ENCODE measurements around the gene GINS2.

GINS2 gene

GRCh38 chr16:85639529-85640253 is 49.1 kb downstream of the GINS2 start:
- DNase-seq (ENCODE audit: low read depth) = no peak

- DNase-seq (ENCODE audit: low read depth) = no peak
Observed at GRCh38 chr16:85638695-85639409, 49.9 kb downstream of the GINS2 start.

- no peak for DNase-seq (ENCODE audit: low read depth)
Observed at GRCh38 chr16:85637808-85638647, 50.7 kb downstream of the GINS2 start.

DNA sequence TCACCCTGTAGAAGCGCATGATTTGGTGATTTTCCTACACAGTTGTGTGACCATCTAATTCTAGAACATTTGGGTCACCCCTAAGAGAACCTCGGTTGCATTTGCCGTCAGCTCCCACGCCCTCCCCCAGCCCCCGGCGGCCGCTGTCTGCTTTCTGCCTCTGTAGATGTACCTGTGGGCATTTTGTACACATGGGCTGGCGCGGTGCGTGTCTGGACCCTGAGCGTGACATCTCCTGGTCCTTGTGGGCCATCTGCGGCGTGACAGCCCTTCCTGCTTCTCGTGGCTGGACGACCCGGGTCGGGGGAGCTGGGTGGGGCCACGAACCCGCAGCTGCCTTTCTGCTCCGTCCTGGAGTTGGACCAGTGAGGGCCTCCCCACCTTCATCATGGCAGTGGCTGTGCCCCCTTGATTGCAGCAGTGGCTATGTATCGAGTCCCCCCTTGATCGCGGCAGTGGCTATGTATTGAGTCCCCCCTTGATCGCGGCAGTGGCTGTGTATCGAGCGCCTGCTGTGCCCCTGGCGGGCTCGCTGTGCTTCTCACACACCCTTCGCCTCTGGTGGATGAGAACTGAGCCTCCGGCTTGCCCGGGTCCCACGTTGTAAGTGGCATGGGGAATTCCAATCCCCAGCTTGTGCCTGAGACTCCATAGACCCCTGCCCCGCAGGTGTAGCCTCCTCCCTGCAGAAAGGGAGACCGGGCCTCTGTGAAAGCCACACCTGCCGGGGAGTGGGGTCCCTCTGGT is 51.5 kb downstream of the GINS2 start:
- no peak for DNase-seq (ENCODE audit: low read depth)

DNA sequence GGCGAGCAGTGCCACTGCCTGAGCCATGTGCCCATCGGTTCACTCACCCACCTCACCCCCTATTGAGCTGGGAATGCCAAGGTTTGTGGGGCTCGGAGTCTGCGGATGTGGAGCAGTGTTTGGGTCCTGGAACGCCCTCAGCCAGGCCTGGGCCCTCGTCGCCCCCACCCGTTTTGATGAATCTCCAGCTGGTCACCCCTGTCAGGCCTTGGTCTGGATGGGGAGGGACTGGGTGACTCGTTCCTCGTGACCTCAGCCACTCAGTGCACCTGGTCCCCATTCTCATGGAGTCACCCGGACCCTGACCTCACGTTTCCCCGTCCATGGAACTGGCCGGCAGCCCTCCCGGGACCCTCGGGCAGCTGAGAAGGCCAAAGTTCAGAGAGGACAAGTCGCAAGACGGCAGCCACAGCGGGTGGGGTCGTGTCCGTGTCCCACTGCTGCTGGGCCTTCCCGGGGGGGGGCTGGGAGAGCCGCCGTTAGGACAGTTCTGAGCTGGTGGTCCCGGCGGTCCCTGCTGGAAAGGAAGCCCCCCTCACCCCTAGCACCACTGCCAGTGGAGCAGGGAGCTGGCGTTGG is 52.4 kb downstream of the GINS2 start:
- no peak for DNase-seq (ENCODE audit: low read depth)

GRCh38 chr16:85635545-85636140 is 53.1 kb downstream of the GINS2 start:
- DNase-seq (ENCODE audit: low read depth) = no peak

- DNase-seq (ENCODE audit: low read depth) = no peak
Observed at GRCh38 chr16:85634747-85635544, 53.8 kb downstream of the GINS2 start.

GRCh38 chr16:85633888-85634287 is 54.9 kb downstream of the GINS2 start:
- DNase-seq (ENCODE audit: low read depth) = no peak

- no peak for DNase-seq (ENCODE audit: low read depth)
Observed at GRCh38 chr16:85633438-85633743, 55.4 kb downstream of the GINS2 start.

DNA sequence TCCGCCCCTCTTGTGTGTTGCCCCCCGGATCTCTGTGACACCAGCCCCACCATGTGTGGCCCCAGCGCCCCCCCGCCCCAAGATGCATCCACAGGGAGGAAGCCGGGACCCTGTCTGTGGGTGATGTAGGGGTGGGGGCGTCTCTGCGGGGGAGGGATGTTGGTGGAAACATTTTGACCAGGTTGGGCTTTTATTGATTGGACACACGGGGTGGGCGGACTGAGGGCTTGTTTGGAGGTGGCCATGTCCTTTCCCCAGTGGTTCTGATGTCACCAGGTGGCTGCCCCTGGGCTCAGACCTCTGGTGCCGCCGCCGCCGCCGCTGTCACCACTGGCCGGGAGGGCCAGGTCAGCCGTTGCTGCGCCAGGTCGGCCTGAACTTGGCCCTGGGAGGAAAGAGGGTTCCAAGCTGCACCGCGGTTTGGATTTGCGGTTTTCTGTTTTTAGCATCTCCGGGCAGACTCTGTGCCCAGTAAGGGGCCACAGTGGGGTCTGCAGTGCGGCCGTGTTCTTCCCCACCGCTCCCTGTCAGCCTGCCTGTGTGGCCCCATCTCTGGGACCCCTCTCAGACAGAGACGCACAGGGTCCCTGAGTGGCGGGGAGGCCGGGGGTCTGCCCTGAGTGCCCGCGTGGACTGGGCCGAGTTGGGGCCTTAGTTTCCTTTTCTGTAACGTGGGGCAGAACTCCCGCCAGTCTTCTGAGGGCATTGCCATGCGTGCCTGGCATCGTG is 55.9 kb downstream of the GINS2 start:
- DNase-seq (ENCODE audit: low read depth) = no peak

DNA sequence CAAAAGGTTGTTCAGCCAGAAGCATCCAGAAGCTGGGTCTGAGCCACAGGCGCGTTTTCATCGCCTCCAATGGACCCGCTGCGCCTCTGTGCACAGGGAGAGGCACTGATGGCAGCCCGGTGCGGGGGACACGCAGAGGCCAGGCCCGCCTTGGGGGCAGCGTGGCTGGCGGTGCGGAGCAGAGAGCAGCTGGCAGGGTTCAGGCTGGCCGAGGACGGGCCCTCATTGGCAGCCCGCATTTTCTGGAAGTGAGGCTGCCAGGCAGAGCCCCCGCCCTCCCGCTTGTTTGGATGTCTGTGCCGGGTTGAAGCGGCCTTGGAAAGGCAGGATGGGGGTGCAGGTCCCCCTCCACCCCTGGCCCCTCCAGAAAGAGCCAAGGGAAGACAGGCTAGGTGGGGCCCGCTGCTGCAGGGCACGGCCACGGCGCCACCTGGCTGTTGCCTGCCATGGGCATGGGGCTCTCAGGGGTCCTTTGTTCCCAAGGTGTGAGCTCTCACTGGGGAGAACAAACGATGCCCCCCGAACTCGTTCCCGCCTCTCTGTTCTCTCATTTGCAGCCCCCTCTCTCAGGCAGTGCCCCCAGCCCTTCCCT is 56.9 kb downstream of the GINS2 start:
- DNase-seq (ENCODE audit: low read depth) = no peak

DNA sequence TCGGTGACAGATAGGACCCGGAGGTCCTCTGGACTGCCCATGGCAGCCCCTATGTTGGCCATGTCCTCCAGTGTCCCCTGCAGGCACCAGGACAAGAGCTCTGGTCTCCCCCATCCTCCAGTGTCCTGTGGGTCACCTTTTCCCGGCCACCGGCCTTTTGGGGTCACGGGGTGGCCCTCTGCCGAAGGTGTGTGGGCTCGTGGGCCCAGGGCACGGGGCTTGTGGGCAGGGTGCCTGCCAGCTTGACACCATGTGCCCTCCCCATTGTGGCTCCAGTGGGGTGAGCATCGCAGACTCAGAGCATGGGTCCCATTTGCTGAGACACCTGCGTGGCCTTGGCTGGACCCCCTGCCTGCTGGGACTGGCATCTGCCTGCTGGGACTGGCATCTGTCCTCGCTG is 57.5 kb downstream of the GINS2 start:
- no peak for DNase-seq (ENCODE audit: low read depth)

DNA sequence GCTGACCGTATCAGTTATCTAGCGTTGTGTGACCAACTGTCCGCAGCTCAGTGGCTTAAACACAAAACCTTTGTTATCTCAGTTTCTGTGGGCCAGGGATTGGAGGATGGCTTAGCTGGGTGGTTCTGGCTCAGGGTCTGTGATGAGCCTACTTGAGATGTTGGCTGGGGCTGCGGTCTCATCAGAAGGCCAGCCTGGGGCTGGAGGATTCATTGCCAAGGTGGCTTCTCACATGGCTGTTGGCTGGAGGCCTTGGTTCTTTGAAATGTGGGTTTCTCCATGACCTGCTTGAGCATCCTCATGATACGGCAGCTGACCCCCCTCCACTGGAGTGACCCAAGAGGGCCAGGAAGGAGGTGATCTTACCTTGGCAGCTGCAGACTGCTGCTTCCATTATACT is 58.9 kb downstream of the GINS2 start:
- no peak for DNase-seq (ENCODE audit: low read depth)

DNA sequence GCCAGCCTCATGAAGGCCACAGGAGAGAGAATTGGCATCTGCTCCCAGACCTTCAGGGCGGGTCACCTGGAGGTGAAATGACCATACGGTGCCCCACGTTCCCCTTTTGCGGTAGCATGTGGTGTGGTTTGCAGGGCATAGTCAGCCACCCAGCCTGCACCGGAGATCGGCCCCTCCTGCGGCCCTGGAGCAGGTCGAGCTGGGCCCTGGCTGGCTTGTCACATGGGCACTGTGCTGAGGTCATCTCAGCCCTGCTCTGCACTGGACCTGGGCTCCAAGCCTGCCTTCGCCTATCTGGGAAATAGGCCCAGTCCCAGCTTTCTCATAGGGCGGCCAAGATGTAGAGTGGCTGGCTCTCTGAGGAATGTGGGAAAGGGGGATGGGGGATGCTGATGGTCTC is 59.4 kb downstream of the GINS2 start:
- no peak for DNase-seq (ENCODE audit: low read depth)

- DNase-seq (ENCODE audit: low read depth) = no peak
Observed at GRCh38 chr16:85628645-85629044, 60.1 kb downstream of the GINS2 start.

DNA sequence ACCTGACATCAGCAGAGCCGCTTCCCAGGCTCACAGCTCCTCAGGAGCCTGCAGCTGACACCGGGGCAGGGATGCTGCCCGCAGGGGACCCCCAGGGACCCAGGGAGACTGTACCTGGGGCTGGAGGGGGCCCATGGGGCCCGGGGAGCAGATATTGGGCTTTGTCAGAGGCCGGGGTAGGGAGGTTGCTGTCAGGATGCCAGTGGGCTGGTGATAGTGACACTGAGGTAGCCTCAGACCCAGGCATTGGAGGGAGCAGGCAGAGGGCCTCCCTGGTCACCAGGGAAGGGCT is 60.5 kb downstream of the GINS2 start:
- DNase-seq (ENCODE audit: low read depth) = no peak

DNA sequence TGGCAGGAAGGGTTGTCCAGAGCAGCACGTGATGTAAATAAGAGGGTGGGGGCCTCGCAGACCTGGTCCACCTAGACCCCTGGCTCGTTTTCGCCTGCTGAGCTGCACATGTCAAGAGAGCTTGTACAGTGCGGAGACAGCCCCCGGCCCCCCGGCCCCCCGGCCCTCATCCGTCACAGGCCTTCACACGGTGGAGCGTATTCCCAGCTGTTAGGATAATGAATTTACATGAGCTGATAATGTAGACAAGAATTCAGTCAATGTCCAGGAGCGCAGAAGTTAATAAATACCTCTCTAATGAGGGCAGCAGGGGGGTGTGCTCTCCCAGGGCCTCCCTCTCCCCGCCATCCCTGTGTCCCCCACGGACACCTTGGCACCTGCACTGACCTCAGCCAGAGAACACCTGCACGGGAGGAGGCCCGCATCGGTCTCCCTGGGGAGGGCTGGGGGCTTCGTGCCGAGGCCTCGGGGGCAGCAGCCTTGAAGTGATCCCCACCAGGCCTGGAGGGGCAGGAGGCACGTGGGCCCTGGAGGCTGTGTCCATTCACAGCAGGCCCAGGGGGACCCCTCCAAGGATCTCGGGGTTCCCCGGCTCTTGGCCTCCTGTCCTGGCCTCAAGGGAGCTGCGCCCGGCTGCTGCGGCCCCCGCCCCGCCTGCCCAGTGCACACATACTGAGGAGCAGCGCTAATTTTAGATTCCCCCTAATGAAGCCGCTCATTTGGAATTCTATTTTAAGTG is 61.1 kb downstream of the GINS2 start:
- DNase-seq (ENCODE audit: low read depth) = no peak

GRCh38 chr16:85627089-85627488 is 61.7 kb downstream of the GINS2 start:
- no peak for DNase-seq (ENCODE audit: low read depth)
